HepG2 (cell line): ENCODE measurements around the gene ARFGEF2. TPM values are rescaled to one million over a fixed set of nuclear protein-coding genes. Genes with fewer than 3 reads are reported as not detected.

ENCODE experiments used
- CBX1 ChIP-seq: IDR thresholded peaks from one replicate; pipeline ENCODE4 v1.6.1; 2016; ENCODE audit warnings: antibody characterized with exemption, low read depth
- FOXA1 ChIP-seq, 2 experiments: fragments of 450-650 bp in 1 of 2; sonication (generic) in 1 of 2; formaldehyde crosslinking in 1 of 2; IDR thresholded peaks; 2 replicates each; pipeline versions ENCODE4 v1.4.0 to v1.6.1; 2016 to 2020; ENCODE audit warnings: missing genetic modification reagents in 1 of 2
- FOXC1 ChIP-seq: sonication (generic); formaldehyde crosslinking; IDR thresholded peaks from 2 replicates; pipeline ENCODE4 v1.8.0; 2022; ENCODE audit warnings: mild to moderate bottlenecking, missing genetic modification reagents, borderline replicate concordance
- HMG20A ChIP-seq: IDR thresholded peaks from 2 replicates; pipeline ENCODE4 v1.6.1; 2016; ENCODE audit warnings: borderline replicate concordance
- NKX3-1 ChIP-seq: sonication (generic); formaldehyde crosslinking; IDR thresholded peaks from 2 replicates; pipeline ENCODE4 v1.5.0; 2020; ENCODE audit warnings: missing genetic modification reagents
- TCF12 ChIP-seq, 2 experiments: fragments of 450-650 bp in 1 of 2; sonication (generic) in 1 of 2; formaldehyde crosslinking in 1 of 2; IDR thresholded peaks; 2 replicates each; pipeline versions ENCODE4 v1.6.1 to v1.8.0; 2017 to 2022; ENCODE audit warnings: antibody characterized with exemption in 1 of 2, mild to moderate bottlenecking in 1 of 2, missing genetic modification reagents in 1 of 2, moderate library complexity in 1 of 2
- TEAD3 ChIP-seq: optimal IDR thresholded peaks from 2 replicates; pipeline ENCODE3; 2016; ENCODE audit warnings: borderline replicate concordance
- ZBTB20 ChIP-seq: sonication (generic); formaldehyde crosslinking; IDR thresholded peaks from 2 replicates; pipeline ENCODE4 v1.8.1; 2023; ENCODE audit warnings: missing genetic modification reagents, low read depth, mild to moderate bottlenecking, borderline replicate concordance
- ZNF446 ChIP-seq: sonication (generic); formaldehyde crosslinking; IDR thresholded peaks from 2 replicates; pipeline ENCODE4 v1.5.0; 2020; ENCODE audit warnings: mild to moderate bottlenecking, missing genetic modification reagents
- ZSCAN5A ChIP-seq: sonication (generic); formaldehyde crosslinking; IDR thresholded peaks from 2 replicates; pipeline ENCODE4 v1.8.0; 2022; ENCODE audit warnings: mild to moderate bottlenecking, missing genetic modification reagents, borderline replicate concordance
- polyA plus RNA-seq, 8 experiments: library from polyadenylated mRNA; depleted of rRNA in 3 of 8; stranded (reverse) in 7 of 8; unstranded in 1 of 8; fragments of >200 nt; fragmentation: Illumina TruSeq in 4 of 8; extraction: Trizol in 4 of 8; gene quantifications; 2 replicates each; pipeline versions ENCODE4 v1.2.1 to v1.2.3, GENCODE V29; 2011 to 2016; ENCODE audit warnings: low read depth in 4 of 8, missing spikeins in 1 of 8, mixed read lengths in 1 of 8; ENCODE audit not compliant: insufficient read depth in 1 of 8
- total RNA-seq, 5 experiments: library from RNA; depleted of rRNA; stranded (reverse); fragments of >200 nt; fragmentation: Illumina TruSeq; extraction: Trizol; gene quantifications; 2 replicates each; pipeline ENCODE4 v1.2.3, GENCODE V29; 2016; ENCODE audit warnings: low read depth in 1 of 5
- TF ChIP-seq, protein P1 (sequence below), 2 experiments: fragments of 450-650 bp in 1 of 2; sonication (generic) in 1 of 2; formaldehyde crosslinking; IDR thresholded peaks; 2 replicates each; pipeline versions ENCODE4 v1.5.0 to v1.8.0; 2020 to 2022; ENCODE audit warnings: mild to moderate bottlenecking in 1 of 2, missing genetic modification reagents in 1 of 2
- TF ChIP-seq, protein P2 (sequence below): sonication (generic); formaldehyde crosslinking; IDR thresholded peaks from 2 replicates; pipeline ENCODE4 v1.4.0; 2020; ENCODE audit warnings: mild to moderate bottlenecking, missing genetic modification reagents
- TF ChIP-seq, protein P3 (sequence below): sonication (generic); formaldehyde crosslinking; IDR thresholded peaks from 2 replicates; pipeline ENCODE4 v1.8.1; 2022; ENCODE audit warnings: low read depth, mild to moderate bottlenecking, missing genetic modification reagents
- TF ChIP-seq, protein P4 (sequence below): IDR thresholded peaks from 2 replicates; pipeline ENCODE4 v1.6.1; 2016; ENCODE audit warnings: missing biosample characterization, missing genetic modification reagents, low read depth

Gene ARFGEF2
- total and polyA plus RNA-seq, 2 of the 13 experiments (the other 11 are each of a cell fraction or from before 2014, with no cell fraction given), result 44.0 to 60.8 TPM

DNA sequence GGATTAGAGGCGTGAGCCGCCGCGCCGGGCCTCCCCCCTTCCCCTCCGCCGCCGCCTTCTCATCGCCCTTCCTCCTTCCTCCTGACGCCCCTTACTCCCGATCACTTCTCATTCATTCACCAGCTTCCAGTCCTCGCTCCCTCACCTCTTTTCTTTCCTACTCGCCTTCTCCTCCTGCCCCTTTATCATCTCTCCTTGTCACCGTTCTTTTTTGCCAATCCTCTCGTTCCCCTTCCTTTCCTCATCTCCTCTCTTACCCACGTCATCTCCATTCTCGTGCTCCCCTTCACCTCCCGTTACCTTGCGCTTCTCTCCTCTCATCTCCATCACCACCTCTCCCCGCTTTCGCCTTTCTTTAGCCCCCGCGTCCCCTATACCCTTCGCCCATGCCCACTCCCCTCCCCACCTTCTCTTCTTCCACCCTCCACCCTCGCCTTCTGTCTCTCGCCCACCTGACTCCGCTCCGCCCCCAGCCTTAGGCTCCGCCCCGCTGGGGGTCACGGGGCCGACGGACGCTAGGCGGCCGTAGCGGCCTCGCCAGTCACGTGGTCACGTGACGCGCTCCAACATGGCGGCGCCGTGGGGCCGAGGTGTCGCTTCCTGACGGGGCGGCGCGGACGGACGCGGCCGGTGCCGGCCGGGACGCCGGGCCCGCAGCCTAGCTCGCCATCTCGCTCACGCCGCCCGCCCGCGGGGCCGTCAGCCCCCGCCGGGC, at the start of gene ARFGEF2 (continued):
- TF ChIP-seq, protein P1, sequence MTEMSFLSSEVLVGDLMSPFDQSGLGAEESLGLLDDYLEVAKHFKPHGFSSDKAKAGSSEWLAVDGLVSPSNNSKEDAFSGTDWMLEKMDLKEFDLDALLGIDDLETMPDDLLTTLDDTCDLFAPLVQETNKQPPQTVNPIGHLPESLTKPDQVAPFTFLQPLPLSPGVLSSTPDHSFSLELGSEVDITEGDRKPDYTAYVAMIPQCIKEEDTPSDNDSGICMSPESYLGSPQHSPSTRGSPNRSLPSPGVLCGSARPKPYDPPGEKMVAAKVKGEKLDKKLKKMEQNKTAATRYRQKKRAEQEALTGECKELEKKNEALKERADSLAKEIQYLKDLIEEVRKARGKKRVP (CRISPR knock-in tag; IDR thresholded peaks at IDR 0.05), result peak; percentile 4 to 86; a peak in 3 of 4 replicates
- TF ChIP-seq CBX1 (no peak), ZNF446 (CRISPR knock-in tag) (0 out of 2 replicates have a peak, but pooled peaks have one; percentile 13), NKX3-1 (peak; percentile 66; the same call in 1 of the 2 replicates), FOXC1 (CRISPR knock-in tag) (no peak), TCF12 (IDR thresholded peaks at IDR 0.05) (no peak), TCF12 (CRISPR knock-in tag; IDR thresholded peaks at IDR 0.05) (0 out of 2 replicates have a peak, but pooled peaks have one; percentile 1), TEAD3 (CRISPR knock-in tag) (peak; percentile 44), ZSCAN5A (CRISPR knock-in tag) (no peak), FOXA1 (IDR thresholded peaks at IDR 0.05) (peak; percentile 67; the same call in 1 of the 2 replicates), FOXA1 (CRISPR knock-in tag; IDR thresholded peaks at IDR 0.05) (peak; percentile 46; the same call in 1 of the 2 replicates), HMG20A (CRISPR knock-in tag) (peak; percentile 45; the same call in 1 of the 2 replicates), ZBTB20 (CRISPR knock-in tag) (0 out of 2 replicates have a peak, but pooled peaks have one; percentile 53)
- TF ChIP-seq, protein P2, sequence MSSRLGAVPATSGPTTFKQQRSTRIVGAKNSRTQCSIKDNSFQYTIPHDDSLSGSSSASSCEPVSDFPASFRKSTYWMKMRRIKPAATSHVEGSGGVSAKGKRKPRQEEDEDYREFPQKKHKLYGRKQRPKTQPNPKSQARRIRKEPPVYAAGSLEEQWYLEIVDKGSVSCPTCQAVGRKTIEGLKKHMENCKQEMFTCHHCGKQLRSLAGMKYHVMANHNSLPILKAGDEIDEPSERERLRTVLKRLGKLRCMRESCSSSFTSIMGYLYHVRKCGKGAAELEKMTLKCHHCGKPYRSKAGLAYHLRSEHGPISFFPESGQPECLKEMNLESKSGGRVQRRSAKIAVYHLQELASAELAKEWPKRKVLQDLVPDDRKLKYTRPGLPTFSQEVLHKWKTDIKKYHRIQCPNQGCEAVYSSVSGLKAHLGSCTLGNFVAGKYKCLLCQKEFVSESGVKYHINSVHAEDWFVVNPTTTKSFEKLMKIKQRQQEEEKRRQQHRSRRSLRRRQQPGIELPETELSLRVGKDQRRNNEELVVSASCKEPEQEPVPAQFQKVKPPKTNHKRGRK (CRISPR knock-in tag), result peak; percentile 89
- TF ChIP-seq, protein P3, sequence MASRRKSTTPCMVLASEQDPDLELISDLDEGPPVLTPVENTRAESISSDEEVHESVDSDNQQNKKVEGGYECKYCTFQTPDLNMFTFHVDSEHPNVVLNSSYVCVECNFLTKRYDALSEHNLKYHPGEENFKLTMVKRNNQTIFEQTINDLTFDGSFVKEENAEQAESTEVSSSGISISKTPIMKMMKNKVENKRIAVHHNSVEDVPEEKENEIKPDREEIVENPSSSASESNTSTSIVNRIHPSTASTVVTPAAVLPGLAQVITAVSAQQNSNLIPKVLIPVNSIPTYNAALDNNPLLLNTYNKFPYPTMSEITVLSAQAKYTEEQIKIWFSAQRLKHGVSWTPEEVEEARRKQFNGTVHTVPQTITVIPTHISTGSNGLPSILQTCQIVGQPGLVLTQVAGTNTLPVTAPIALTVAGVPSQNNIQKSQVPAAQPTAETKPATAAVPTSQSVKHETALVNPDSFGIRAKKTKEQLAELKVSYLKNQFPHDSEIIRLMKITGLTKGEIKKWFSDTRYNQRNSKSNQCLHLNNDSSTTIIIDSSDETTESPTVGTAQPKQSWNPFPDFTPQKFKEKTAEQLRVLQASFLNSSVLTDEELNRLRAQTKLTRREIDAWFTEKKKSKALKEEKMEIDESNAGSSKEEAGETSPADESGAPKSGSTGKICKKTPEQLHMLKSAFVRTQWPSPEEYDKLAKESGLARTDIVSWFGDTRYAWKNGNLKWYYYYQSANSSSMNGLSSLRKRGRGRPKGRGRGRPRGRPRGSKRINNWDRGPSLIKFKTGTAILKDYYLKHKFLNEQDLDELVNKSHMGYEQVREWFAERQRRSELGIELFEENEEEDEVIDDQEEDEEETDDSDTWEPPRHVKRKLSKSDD (CRISPR knock-in tag), result peak; percentile 94
- TF ChIP-seq, protein P4, sequence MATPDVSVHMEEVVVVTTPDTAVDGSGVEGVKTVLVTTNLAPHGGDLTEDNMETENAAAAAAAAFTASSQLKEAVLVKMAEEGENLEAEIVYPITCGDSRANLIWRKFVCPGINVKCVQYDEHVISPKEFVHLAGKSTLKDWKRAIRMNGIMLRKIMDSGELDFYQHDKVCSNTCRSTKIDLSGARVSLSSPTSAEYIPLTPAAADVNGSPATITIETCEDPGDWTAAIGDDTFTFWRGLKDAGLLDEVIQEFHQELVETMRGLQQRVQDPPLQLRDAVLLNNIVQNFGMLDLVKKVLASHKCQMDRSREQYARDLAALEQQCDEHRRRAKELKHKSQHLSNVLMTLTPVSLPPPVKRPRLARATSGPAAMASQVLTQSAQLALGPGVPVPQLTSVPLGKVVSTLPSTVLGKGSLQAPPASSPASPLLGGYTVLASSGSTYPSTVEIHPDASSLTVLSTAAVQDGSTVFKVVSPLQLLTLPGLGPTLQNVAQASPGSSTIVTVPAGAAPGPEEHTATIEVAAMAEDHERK, result peak; percentile 90
